Mucosa of descending colon (tissue), 3 donors: ENCODE data around the gene THRAP3. TPM values are rescaled to one million over a fixed set of nuclear protein-coding genes. Genes with fewer than 3 reads are reported as not detected.
"Not testable (repeated sequence)": the region's sequence is repeated elsewhere in the genome, so short reads cannot be mapped to it uniquely, and the experiment has no call there.

ENCODE experiments used
- ATAC-seq: fragments of 200-7000 bp; cut with Tn5 transposase; one replicate; pipeline ENCODE4 v1.9.1; 2020; ENCODE audit warnings: mild to moderate bottlenecking, moderate library complexity
- DNase-seq, 3 donors: peaks; one replicate each; pipeline ENCODE4 v3.0.0-alpha.2; 2020
- H3K36me3 ChIP-seq: fragments of 200-600 bp; one replicate; pipeline ENCODE4 v1.8.0; 2021; ENCODE audit warnings: low read depth, mild to moderate bottlenecking
- H3K4me1 ChIP-seq: fragments of 200-600 bp; one replicate; pipeline ENCODE4 v1.8.0; 2021; ENCODE audit warnings: low read depth, mild to moderate bottlenecking
- H3K4me3 ChIP-seq: fragments of 200-600 bp; one replicate; pipeline ENCODE4 v1.8.0; 2021; ENCODE audit warnings: mild to moderate bottlenecking
- H3K9me3 ChIP-seq: fragments of 200-600 bp; one replicate; pipeline ENCODE4 v1.8.0; 2021; ENCODE audit warnings: mild to moderate bottlenecking
- intact Hi-C, 2 donors: fragments of 100-400 bp; cut with DNase I in 1 of 2; cut with micrococcal nuclease in 1 of 2; formaldehyde crosslinking; loops; one replicate each; pipeline versions ENCODE4 v1.11.0 to v1.11.1; 2022; cut with DNase I, micrococcal nuclease
- total RNA-seq, 3 donors: library from RNA; stranded (reverse); fragmentation: NEBNext Ultra II Directional in 2 of 3; extraction: Animal tissue kit (Norgen Biotek cat#: 25700) in 2 of 3; gene quantifications; one replicate each; pipeline versions ENCODE4 v1.2.1 to v1.2.4, GENCODE V29; 2021 to 2023
- TF ChIP-seq, protein P1 (sequence below): fragments of 200-600 bp; IDR thresholded peaks from one replicate; pipeline ENCODE4 v1.8.0; 2022; ENCODE audit warnings: antibody characterized with exemption, mild to moderate bottlenecking
- donor health status: DM: no; HTN: no; CAD: no; lungs with moderate emphysema.
- donor health status: DM: no; HTN: no; CAD: no.
- donor health status: DM: no; HTN: yes; CAD: no.

The THRAP3 gene
- total RNA-seq, 3 donors from 2014 or later: 83.0 to 103 (median 85.1) TPM

DNA sequence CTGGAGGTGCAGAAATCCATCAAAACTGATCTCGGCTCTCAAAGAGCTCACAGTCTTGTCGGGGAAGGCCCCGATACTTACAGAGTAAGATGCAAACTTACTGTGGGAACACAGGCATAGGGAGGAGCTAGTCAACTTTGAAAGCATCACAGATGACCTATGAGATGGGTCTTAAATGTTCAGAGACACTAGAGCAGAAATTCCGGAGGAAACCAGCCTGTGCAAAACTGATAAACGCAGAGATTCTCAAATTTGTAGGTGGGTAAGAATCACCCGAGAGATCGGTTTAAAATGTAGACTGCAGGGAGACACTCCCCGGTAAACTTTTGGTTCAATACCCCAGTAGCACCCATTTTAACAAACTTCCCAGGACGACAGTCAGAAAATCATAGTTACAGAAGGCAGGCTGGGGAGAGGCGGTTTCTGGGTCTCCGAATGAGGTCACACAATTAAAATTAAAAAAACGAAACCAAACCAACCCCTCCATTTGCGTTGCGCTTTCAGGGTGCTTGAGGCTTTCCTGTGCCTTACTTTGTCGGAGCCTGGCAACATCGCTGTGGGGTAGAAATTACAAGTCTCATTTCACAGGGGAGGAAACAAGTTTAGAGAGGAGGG is 755 bp upstream of the THRAP3 start:
- Histone ChIP-seq H3K4me1 (peaks cover 24% of the 10 kb centered on the region), H3K9me3 (no peaks in the 10 kb centered on the region), H3K36me3 (peaks cover 4% of the 10 kb centered on the region), H3K4me3 (peak overlapping the region; percentile 46)
- TF ChIP-seq, protein P1, sequence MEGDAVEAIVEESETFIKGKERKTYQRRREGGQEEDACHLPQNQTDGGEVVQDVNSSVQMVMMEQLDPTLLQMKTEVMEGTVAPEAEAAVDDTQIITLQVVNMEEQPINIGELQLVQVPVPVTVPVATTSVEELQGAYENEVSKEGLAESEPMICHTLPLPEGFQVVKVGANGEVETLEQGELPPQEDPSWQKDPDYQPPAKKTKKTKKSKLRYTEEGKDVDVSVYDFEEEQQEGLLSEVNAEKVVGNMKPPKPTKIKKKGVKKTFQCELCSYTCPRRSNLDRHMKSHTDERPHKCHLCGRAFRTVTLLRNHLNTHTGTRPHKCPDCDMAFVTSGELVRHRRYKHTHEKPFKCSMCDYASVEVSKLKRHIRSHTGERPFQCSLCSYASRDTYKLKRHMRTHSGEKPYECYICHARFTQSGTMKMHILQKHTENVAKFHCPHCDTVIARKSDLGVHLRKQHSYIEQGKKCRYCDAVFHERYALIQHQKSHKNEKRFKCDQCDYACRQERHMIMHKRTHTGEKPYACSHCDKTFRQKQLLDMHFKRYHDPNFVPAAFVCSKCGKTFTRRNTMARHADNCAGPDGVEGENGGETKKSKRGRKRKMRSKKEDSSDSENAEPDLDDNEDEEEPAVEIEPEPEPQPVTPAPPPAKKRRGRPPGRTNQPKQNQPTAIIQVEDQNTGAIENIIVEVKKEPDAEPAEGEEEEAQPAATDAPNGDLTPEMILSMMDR: no peak
- intact Hi-C loops: no loop called here
- DNase-seq: peak in 1 of 3 donors; percentile 48
- ATAC-seq: peak; percentile 23

DNA sequence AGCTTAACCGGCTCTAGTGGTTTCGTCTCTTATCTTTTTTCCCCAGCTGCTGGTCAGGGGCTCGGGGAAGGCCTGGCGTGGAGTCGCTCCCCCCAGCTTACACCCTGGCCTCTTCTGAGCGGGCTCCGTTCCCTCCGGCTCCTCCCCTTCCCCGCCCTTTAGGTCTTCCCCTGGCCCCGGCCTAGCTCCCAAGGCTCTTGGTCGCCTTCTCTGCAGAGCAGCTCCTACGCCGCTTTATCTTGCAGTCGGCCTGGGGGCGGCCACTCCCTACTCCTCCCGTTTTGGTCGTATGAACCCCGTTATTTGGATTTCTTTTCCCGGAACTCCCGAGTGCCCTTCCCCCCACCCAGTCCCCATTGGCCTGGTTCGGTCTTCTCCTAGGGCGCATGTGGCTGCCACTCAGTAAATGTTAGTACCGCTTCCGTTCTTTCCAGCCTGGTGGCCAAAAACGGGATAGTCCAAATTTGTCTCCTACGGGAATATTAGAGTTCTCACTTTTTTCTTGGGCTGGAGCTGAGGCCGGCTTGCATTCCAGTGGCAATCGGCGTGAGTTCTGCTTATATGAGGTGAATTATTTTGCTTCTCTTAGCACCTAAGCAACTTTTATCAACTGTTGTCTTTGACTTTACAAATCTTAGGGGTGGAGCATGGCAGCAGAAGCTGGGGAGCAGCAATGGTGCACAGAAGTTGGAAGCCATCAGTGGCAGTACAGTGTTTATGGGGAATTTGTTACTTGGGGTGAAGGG is 467 bp downstream of the THRAP3 start:
- Histone ChIP-seq H3K4me3 (peak overlapping the region; percentile 73), H3K9me3 (no peaks in the 10 kb centered on the region), H3K4me1 (peaks cover 24% of the 10 kb centered on the region), H3K36me3 (peaks cover 4% of the 10 kb centered on the region)
- ATAC-seq: peak; percentile 77
- intact Hi-C loops: no loop called here
- DNase-seq: no peak
- TF ChIP-seq, protein P1: no peak

DNA sequence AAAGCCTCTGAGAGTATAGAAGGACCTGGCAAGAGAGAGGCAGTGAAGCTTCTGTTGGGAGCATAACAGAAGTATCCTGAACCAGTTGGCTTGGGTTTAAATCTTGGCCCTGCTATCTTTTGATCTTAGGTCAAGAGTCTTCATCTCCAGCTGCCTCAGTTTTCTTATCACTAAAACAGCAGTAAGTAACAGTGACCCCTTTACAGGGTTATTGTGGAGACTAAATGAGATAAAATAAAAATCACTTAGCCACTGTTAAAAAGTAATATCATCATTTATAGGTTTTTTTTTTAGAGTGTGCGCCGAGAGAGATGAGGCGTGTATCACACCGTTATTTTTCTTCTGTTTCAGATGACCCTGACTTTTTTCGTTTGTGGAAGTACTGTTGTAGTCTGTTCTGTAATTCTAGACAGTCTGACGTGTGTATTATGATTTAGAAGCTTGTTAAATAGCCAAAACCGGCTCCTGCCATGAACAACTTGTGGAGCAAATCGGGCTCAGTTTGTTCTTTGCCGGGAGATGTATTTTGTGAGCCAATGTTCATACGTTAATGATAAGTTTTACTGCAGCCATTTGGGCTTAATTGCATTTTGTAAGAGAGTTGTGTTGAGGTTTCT is 1.1 kb downstream of the THRAP3 start:
- intact Hi-C loops: no loop called here
- Histone ChIP-seq H3K4me1 (peaks cover 24% of the 10 kb centered on the region), H3K9me3 (no peaks in the 10 kb centered on the region), H3K4me3 (peak overlapping the region; percentile 73), H3K36me3 (peaks cover 4% of the 10 kb centered on the region)
- ATAC-seq (no peak), DNase-seq (no peak)
- TF ChIP-seq, protein P1: no peak

DNA sequence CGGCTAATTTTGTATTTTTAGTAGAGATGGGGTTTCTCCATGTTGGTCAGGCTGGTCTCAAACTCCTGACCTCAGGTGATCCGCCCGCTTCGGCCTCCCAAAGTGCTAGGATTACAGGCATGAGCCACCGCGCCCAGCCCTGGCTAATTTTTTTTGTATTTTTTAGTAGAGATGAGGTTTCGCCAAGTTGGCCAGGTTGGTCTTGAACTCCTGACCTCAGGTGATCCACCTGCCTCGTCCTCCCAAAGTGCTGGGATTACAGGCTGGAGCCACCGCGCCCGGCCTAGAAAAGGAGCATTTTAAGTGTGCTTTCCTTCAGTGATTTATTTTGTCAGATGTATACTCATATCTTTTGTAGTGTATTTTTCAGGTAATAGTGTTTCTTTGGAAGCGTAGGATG is 6.0 kb downstream of the THRAP3 start:
- DNase-seq, H3K4me3 ChIP-seq, ATAC-seq, intact Hi-C loops, H3K9me3 ChIP-seq, H3K36me3 ChIP-seq: not testable (repeated sequence)
- H3K4me1 ChIP-seq: peaks cover 12% of the 10 kb centered on the region

DNA sequence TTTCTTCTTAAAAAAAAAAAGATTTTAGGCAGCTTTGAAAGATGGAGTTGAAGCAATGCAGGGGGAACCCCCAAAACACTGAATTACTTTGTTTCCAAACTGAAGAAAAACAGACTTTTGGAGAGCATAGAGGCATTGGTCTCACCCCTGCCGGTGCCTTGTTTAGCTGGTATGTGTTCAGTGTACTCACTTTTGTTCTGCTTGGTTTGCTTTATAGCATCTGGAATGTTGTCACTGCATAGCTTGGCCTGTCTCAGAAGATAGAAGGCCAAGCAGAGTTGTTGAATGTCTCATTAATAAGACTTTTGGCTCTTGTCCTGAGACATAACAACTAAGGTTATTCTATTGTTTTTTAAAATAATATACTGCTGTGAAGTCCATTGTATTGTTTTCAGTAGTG is 6.9 kb downstream of the THRAP3 start:
- TF ChIP-seq, protein P1: no peak
- intact Hi-C loops: no loop called here
- Histone ChIP-seq H3K4me3 (no peak overlapping the region), H3K4me1 (peaks cover 3% of the 10 kb centered on the region), H3K9me3 (no peaks in the 10 kb centered on the region), H3K36me3 (no peaks in the 10 kb centered on the region)
- ATAC-seq: no peak
- no peak for DNase-seq
